KMS-11 (cell line): ENCODE results near the gene AADACL3.

ENCODE experiments used
- H2AFZ ChIP-seq: fragments of 200-600 bp; sonication (generic); 2 replicates; pipeline ENCODE4 v1.6.1; 2016; ENCODE audit warnings: antibody characterized with exemption, mixed run types, low read depth
- H3K27ac ChIP-seq: fragments of 200-600 bp; sonication (generic); 2 replicates; pipeline ENCODE4 v1.6.1; 2016; ENCODE audit warnings: mild to moderate bottlenecking, mixed run types
- H3K27me3 ChIP-seq: fragments of 200-600 bp; sonication (generic); 2 replicates; pipeline ENCODE4 v1.6.1; 2017; ENCODE audit warnings: mild to moderate bottlenecking, low read depth, mixed run types, moderate library complexity; ENCODE audit not compliant: insufficient read depth
- H3K36me3 ChIP-seq: fragments of 200-600 bp; sonication (generic); 2 replicates; pipeline ENCODE4 v1.6.1; 2017; ENCODE audit warnings: mild to moderate bottlenecking, mixed run types; ENCODE audit not compliant: insufficient read depth
- H3K4me1 ChIP-seq: fragments of 200-600 bp; sonication (generic); 2 replicates; pipeline ENCODE4 v1.6.1; 2016; ENCODE audit warnings: mild to moderate bottlenecking, low read depth, mixed run types; ENCODE audit not compliant: poor library complexity, severe bottlenecking
- H3K4me2 ChIP-seq: fragments of 200-600 bp; sonication (generic); 2 replicates; pipeline ENCODE4 v1.7.0; 2016; ENCODE audit warnings: mild to moderate bottlenecking, mixed run types
- H3K4me3 ChIP-seq: fragments of 200-600 bp; sonication (generic); IDR thresholded peaks from 2 replicates; pipeline ENCODE4 v1.6.1; 2017; ENCODE audit warnings: low read depth, low read length, mixed read lengths; ENCODE audit not compliant: insufficient read depth
- H3K79me2 ChIP-seq: fragments of 200-600 bp; sonication (generic); 2 replicates; pipeline ENCODE4 v1.6.1; 2016; ENCODE audit warnings: low read depth, mixed run types; ENCODE audit not compliant: insufficient read depth
- H3K9ac ChIP-seq: fragments of 200-600 bp; sonication (generic); 2 replicates; pipeline ENCODE4 v1.6.1; 2016; ENCODE audit warnings: mild to moderate bottlenecking, mixed run types
- H4K20me1 ChIP-seq: fragments of 200-600 bp; sonication (generic); 2 replicates; pipeline ENCODE4 v1.6.1; 2016; ENCODE audit warnings: mild to moderate bottlenecking, mixed run types; ENCODE audit not compliant: insufficient read depth
- CTCF ChIP-seq: fragments of 200-600 bp; sonication (generic); conservative IDR thresholded peaks from 2 replicates; pipeline ENCODE4 v1.6.1; 2017; ENCODE audit warnings: low read depth, mild to moderate bottlenecking, antibody characterized with exemption, low read length, moderate library complexity, mixed read lengths

The AADACL3 gene

GRCh38 chr1:12772520-12772919, 56.6 kb downstream of the AADACL3 start:
- peaks cover 31% of the 10 kb centered on the region; the same call in 1 of the 2 replicates for H3K27me3 ChIP-seq
- H2AFZ ChIP-seq, result no peak overlapping the region
- no peaks in the 10 kb centered on the region for H4K20me1 ChIP-seq
- no peaks in the 10 kb centered on the region for H3K4me1 ChIP-seq
- H3K79me2 ChIP-seq, result no peaks in the 10 kb centered on the region
- no peak overlapping the region for H3K4me2 ChIP-seq
- H3K27ac ChIP-seq, result no peak overlapping the region
- H3K9ac ChIP-seq, result no peak overlapping the region
- no peak for TF ChIP-seq CTCF
- H3K36me3 ChIP-seq, result no peaks in the 10 kb centered on the region
- H3K4me3 ChIP-seq, result no peak overlapping the region

- no peaks in the 10 kb centered on the region for H3K4me1 ChIP-seq
- H3K4me3 ChIP-seq, result no peak within 1 kb of the TSS
- H3K9ac ChIP-seq, result no peak within 1 kb of the TSS
- peaks cover 31% of the 10 kb centered on the region; the same call in 1 of the 2 replicates for H3K27me3 ChIP-seq
- no peaks in the 10 kb centered on the region for H4K20me1 ChIP-seq
- no peaks in the 10 kb centered on the region for H3K36me3 ChIP-seq
- H3K79me2 ChIP-seq, result no peaks in the 10 kb centered on the region
- no peak within 1 kb of the TSS for H2AFZ ChIP-seq
- no peak within 1 kb of the TSS for H3K4me2 ChIP-seq
- H3K27ac ChIP-seq, result no peak within 1 kb of the TSS
- TF ChIP-seq CTCF, result no peak
Observed at GRCh38 chr1:12773438-12773837, 57.5 kb downstream of the AADACL3 start, which contains the start of gene PRAMEF12. Gene PRAMEF12, plus strand, starts transcription at chr1:12773738. Its CDS starts 1,130 bp downstream, at chr1:12774868.

- peaks cover 31% of the 10 kb centered on the region; the same call in 1 of the 2 replicates for H3K27me3 ChIP-seq
Observed at GRCh38 chr1:12774801-12775345, 59.0 kb downstream of the AADACL3 start.

GRCh38 chr1:12775443-12775842, 59.5 kb downstream of the AADACL3 start:
- Histone ChIP-seq H3K4me3 (no peak overlapping the region), H3K4me1 (no peaks in the 10 kb centered on the region), H2AFZ (no peak overlapping the region), H3K27me3 (peaks cover 31% of the 10 kb centered on the region; the same call in 1 of the 2 replicates), H3K9ac (no peak overlapping the region), H3K27ac (no peak overlapping the region), H4K20me1 (no peaks in the 10 kb centered on the region), H3K79me2 (no peaks in the 10 kb centered on the region), H3K4me2 (no peak overlapping the region), H3K36me3 (no peaks in the 10 kb centered on the region)
- no peak for TF ChIP-seq CTCF

More at GRCh38 chr1:12774801-12775345, 59.0 kb downstream of the AADACL3 start:
- Histone ChIP-seq H3K79me2 (no peaks in the 10 kb centered on the region), H4K20me1 (no peaks in the 10 kb centered on the region), H3K4me1 (no peaks in the 10 kb centered on the region), H2AFZ (no peak overlapping the region), H3K36me3 (no peaks in the 10 kb centered on the region), H3K27ac (no peak overlapping the region), H3K4me2 (no peak overlapping the region), H3K9ac (no peak overlapping the region), H3K4me3 (no peak overlapping the region)
- TF ChIP-seq CTCF, result no peak
